Posterior cingulate gyrus (tissue), 11 donors: ENCODE results near the gene SPATA18.
"Not testable (repeated sequence)": the region's sequence is repeated elsewhere in the genome, so short reads cannot be mapped to it uniquely, and the experiment has no call there.

Source experiments
- DNase-seq, 10 donors: peaks; one replicate each; pipeline versions ENCODE4 v3.0.0 to v3.0.0-alpha.2; 2020 to 2021; ENCODE audit warnings: mixed read lengths in 3 of 10
- intact Hi-C: fragments of 100-400 bp; cut with DNase I; formaldehyde crosslinking; loops from one replicate; pipeline ENCODE4 v1.15.1; 2023

Gene SPATA18

DNA sequence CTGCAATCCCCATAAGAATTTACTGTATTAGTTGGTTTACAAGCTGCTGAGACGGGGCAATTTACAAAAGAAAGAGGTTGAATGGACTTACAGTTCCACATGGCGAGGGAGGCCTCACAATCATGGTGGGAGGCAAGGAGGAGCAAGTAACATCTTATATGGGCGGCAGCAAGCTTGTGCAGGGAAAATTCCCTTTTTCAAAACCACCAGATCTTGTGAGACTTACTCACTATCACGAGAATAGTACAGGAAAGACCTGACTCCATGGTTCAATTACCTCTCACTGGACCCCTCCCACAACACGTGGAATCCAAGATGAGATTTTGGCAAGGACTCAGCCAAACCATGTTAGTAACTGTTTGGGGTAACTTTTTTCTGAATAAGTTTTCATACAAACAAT, 1.8 kb upstream of the SPATA18 start:
- no peak for DNase-seq
- intact Hi-C loops, result no loop called here

DNA sequence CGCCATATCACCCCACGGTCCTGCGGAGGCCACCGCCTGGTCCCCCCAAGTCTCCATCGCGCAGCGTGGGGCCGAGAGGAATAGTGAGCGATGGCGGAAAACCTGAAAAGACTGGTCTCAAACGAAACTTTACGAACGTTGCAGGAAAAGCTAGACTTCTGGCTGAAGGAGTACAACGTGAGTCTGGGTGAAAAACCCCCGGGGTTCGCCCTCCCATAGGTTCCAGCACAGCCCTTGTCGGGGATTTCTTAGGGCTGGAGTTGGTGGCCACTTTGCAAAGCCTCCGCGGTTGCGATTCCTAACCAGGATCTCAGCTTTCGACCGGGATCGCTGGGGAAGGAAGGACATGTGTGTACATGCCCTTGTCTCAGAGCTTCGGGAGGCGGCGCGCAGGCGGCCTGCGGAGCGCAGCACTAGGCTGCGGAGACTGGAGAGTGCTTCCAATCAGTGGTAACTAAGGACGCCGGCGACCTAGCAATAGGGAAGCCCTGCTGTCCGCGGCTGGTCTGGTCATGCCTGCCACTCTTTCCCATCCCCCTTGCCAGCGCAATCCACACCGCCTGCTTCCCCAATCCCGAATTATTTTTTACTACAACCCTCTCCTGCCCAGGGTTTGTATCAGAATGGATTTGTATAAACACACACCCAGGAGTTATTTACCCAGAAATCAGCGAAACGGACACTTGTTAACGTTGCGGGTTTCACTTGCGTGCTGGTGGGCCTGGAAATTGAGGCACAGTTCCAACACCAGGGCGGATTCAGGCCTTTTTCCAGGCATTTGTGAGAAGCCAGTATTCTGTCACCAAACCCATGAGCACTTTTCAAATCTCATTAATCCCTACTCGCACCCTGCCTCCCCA, 741 bp downstream of the SPATA18 start:
- intact Hi-C loops, result no loop called here

DNA sequence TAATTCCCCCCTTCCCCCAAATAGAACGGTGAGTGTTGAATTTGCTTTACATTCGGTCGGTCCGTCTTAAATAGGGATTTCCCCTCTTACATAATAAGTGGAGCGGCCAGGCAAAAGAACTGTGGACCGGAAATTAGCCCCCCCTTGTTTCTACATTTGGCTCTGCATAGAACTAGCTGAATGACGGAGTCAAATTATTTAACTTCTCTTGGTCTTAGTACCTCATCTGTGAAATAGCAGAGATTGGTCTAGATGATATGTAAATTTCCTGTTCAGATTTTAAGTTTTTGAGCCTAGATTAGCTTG, 1.3 kb downstream of the SPATA18 start:
- intact Hi-C loops, result no loop called here
- DNase-seq, result no peak

More for the DNA sequence above, 741 bp downstream of the SPATA18 start:
- DNase-seq, result peak; percentile 14 to 91 (median 46)

GRCh38 chr4:52054254-52054653, 3.1 kb downstream of the SPATA18 start:
- intact Hi-C loops, result no loop called here

DNA sequence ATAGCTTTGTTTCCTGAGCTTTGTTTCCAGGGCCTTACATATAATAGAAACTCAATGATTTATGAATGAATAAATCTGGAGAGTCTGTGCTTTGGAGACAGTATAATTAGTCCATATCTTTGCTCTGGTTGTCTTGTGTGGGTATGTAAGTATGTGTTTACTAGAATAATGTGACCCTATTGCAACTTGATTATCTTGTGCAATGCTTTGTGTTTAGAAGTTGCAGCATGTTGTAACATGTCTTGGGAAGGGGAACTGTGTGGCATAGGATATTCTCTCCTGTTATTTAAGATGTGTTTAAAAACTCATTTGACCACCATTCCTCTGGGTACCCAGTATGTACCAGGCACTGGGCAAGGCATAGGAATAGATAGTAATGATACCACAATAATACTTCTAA, 6.1 kb downstream of the SPATA18 start:
- no peak for DNase-seq
- intact Hi-C loops, result no loop called here

More at GRCh38 chr4:52054254-52054653, 3.1 kb downstream of the SPATA18 start:
- DNase-seq, result no peak

GRCh38 chr4:52058275-52058674, 7.2 kb downstream of the SPATA18 start:
- DNase-seq, result no peak
- intact Hi-C loops, result no loop called here

DNA sequence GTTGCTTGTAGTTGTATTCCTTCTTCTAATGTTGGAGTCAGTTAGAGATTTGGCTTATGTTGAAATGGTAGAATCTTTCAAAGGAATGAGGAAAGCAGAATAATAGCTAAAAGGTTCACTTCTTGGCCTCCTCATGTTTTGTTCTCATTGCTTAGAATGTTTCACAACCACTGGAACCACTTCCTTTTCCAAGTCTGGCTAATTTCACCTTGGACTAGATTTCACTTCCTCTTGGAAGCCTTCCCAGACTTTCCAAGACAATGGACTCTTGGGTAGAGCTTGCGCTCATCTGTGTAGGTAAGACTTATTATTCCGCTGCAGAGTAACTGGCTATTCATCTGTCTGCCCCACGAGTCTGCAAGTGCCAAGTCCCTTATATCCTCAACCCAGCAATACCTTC, 8.3 kb downstream of the SPATA18 start:
- DNase-seq, result no peak
- intact Hi-C loops, result no loop called here

DNA sequence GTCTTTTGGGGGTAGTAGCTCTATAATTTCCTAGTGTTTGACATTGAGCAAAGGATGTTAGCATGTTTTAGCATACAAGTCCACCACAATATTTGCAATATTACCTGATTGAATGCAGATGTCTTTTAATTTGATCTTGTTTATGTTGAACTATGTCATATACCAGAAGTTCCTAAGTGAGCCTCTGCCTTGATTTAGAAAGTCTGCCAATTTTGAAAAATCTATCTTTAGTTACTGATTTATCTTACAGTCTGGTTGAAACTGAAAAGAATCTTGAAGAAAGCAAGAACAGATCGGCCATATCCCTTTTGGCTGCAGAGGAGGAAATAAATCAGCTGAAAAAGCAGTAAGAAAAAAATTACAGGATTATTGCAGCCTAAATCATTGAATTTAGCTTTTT, 18.5 kb downstream of the SPATA18 start:
- DNase-seq, result no peak
- intact Hi-C loops, result no loop called here

- intact Hi-C loops, result no loop called here
- no peak for DNase-seq
These were observed 20.9 kb downstream of the SPATA18 start for GRCh38 chr4:52071791-52072546.

DNA sequence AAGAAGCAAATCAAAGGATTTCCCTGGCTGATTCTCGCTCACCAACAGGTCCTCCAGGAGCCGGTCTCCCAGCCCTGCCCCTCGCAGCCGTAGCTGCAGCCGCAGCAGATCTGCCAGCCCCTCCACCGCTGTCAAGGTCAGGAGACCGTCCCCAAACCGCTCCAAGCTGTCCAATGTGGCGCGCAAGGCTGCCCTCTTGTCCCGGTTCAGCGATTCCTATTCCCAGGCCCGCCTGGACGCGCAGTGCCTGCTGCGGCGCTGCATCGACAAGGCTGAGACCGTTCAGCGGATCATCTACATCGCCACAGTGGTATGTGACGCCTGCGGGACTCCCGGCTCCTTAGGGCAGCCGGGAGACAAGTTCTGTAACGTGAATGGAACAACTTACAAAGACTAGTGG, 25.6 kb downstream of the SPATA18 start:
- intact Hi-C loops, result no loop called here

DNA sequence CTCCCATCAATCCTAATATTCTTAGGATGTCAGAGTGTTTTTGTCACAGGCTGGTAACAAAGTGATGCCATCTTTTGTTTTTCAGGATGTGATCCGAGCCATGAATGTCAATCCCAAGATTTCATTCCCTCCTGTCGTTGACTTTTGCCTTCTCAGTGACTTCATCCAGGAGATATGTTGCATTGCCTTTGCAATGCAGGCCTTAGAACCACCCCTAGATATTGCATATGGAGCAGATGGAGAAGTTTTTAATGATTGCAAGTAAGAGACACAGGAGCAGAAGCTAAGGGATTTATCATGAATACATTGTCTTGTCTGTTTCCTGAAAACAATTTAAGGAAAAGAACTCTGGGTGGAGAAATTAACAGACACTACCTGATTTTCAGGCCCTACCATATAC, 28.6 kb downstream of the SPATA18 start:
- intact Hi-C loops, result no loop called here
- no peak for DNase-seq

More for the DNA sequence above, 25.6 kb downstream of the SPATA18 start:
- DNase-seq, result peak in 9 of 10 donors; percentile 10 to 89 (median 30)

DNA sequence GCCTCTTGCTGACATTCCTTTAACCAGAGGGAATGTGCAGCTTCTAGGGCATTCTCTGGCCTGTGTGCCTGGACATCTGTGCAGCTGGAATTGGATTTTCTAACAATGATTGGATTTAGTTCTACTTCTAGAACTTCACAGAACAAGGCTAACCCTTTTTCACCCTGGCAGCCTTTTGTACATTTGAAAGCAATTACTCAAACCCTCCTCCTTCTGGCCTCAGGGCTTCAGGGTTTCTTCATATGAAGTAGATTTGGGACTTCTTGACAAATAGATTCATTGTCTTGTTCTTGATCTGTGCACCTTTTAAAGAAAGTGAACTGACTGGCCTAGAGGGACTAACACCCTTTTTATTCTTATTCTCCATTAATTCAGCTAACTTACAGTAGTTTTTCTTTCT, 30.1 kb downstream of the SPATA18 start:
- intact Hi-C loops, result no loop called here
- DNase-seq, result no peak

DNA sequence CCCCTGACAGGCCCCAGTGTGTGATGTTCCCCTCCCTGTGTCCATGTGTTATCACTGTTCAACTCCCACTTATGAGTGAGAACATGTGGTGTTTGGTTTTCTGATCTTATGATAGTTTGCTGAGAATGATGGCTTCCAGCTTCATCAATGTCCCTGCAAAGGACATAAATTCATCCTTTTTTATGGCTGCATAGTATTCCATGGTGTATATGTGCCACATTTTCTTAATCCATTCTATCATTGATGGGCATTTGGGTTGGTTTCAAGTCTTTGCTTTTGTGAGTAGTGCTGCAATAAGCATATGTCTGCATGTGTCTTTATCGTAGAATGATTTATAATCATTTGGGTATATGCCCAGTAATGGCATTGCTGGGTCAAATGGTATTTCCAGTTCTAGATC, 35.3 kb downstream of the SPATA18 start:
- DNase-seq, intact Hi-C loops: not testable (repeated sequence)

DNA sequence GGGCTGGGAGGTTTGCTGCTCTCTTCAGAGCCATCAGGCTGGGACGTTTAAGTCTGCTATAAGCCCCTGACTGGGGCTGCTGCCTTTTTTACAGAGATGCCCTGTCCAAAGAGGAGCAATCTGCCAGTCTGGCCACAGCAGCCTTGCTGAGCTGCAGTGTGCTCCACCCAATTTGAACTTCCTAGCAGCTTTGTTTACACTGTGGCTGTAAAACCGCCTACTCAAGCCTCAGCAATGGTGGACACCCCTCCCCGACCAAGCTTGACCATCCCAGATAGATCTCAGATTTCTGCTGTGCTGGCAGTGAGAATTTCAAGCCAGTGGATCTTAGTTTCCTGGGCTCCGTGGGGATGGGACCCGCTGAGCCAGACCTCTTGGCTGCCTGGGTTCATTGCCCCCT, 40.7 kb downstream of the SPATA18 start:
- DNase-seq, result no peak
- intact Hi-C loops, result no loop called here

- no peak for DNase-seq
- intact Hi-C loops, result no loop called here
These were observed 42.4 kb downstream of the SPATA18 start for GRCh38 chr4:52093466-52093865.

DNA sequence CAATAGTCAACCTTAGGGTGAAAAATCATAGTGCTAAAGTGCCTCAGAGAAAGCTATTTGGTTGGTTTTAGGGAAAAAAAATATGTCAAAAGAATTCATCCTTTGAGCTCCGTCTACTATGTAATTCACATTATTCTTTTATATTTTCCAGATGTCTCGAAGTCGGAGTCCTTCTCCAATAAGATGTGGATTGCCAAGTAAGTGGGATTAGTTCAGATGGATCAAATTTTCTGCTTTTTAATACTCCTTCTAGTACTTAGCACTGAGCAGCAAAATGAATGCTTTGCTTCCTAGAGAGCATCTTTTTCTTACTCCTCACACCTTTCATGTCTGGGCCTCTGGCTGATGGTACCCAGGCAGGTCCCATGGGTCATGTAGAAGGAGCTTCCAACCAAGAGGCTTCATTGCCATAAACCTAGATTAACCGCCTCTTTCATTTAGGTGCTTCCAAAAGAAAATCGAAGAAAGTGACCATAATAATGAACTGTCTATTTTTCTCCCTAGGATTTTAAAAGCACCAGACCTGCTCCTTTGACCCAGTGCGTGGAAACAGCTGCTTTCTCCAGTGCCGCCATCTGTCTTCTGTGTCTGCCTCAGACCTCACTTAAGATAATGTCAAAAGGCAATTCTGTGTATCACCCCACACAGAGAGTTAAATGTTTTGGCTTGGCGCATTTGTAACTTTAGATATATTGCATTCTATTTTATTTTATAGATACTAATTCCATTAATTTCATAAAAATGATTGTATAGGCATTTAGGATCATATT, 43.5 kb downstream of the SPATA18 start:
- no peak for DNase-seq
- intact Hi-C loops, result no loop called here

GRCh38 chr4:52095374-52095773, 44.3 kb downstream of the SPATA18 start:
- DNase-seq, result no peak
- intact Hi-C loops, result no loop called here

DNA sequence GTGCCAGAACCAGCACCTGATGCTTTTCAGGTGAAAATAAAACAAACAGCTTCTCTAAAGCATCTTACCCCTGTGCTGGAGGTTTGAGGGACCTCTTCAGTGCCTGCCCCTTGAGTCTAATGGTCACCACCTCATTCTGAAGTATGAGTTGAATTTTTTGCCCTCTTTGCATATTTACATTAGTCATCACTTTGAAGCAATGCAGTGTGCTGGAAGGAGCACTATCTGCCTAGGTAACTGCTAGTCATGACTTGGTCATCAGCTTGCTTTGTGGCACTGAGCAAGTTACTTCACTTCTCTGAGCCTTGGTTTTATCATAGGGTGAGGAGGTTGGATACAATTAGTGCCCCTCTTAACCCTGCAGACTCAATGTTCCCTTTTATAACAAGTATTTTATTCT, 44.9 kb downstream of the SPATA18 start:
- intact Hi-C loops, result no loop called here
- no peak for DNase-seq

DNA sequence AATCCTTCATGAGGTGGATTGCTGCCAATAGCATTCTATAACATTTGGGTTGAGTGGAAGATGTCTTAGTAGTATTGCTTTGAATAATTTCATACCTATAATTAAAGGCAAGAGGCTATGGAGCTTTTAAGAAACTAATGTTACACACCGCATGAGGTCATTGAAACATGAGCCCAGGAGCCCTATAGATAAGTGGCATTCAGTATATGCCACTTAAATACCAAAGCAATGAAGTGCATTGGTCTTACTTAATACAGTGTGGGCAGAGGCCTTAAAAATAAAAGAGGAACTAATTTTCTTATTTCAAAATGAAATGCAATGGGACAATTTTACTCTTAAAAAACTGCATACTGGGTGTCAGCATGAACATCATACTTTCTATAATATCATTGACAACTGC, 47.5 kb downstream of the SPATA18 start:
- intact Hi-C loops, result no loop called here
- DNase-seq, result no peak

- intact Hi-C loops, result no loop called here
- DNase-seq, result no peak
These were observed 48.9 kb downstream of the SPATA18 start for GRCh38 chr4:52099860-52100461.

GRCh38 chr4:52102587-52102986, 51.5 kb downstream of the SPATA18 start:
- no peak for DNase-seq
- intact Hi-C loops, result no loop called here
